A549 (cell line): Measurements from ENCODE around the gene PALLD.

Source experiments
- CEBPB ChIP-seq, 2 experiments: fragments of >200 bp in 1 of 2; sonication (Bioruptor Twin) in 1 of 2; formaldehyde crosslinking in 1 of 2; IDR thresholded peaks; 2 replicates each; pipeline ENCODE4 v1.6.1; 2012 to 2016
- RFX5 ChIP-seq: fragments of 450-650 bp; IDR thresholded peaks from 2 replicates; pipeline ENCODE4 v1.7.1; 2014; ENCODE audit warnings: antibody characterized with exemption, mild to moderate bottlenecking, moderate library complexity

DNA sequence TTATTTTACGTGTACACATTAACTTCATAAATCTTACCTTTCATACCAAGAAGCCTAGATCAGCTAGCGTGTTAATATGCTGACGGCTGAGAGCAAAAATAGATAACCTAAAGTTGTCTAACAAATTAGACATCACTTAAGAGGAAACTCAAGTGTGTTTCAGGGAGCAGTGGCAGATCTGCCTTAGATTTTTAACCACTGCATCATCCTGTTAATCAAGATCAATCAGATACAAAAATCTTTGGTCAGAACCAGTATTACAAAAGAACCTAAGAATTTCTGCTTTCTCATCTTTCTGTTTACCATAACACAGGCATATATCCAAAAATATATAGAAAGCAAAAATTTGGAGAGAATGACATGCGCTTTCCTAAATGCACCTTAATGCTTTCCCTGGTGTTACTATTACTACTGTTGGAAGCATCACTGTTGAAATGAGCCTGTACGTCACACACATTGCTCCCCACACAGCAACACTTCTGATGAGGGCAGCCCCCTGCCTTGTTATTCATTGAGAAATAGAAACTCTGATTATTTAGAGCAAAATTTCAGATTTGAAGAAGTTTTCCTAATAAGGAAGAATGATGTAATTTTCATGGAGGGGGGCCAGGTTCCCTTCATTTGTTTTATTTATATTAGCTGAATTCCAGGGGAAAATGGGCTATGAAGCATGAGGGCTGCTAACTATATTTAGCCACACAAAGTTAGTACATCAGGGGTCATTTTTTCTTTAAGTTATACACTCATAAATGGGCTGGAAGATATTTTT is 360.9 kb downstream of the PALLD start:
- TF ChIP-seq RFX5 (no peak), CEBPB (IDR thresholded peaks at IDR 0.05) (no peak)
